Activated naive CD4-positive, alpha-beta T cell treated with anti-CD3 and anti-CD28 coated beads for 36 hours (primary cell): ENCODE results near the gene SOX6. TPM values are rescaled to one million over a fixed set of nuclear protein-coding genes. Genes with fewer than 3 reads are reported as not detected.
"Not testable (repeated sequence)": the region's sequence is repeated elsewhere in the genome, so short reads cannot be mapped to it uniquely, and the experiment has no call there.

Experiments used
- CTCF ChIA-PET: fragments of 350-600 bp; sonication (Branson Sonifier 250); formaldehyde crosslinking; loops from one replicate; lab custom pipeline; 2021; ENCODE audit warnings: antibody characterized with exemption; lab: Charles Lee
- DNase-seq: peaks from one replicate; pipeline ENCODE4 v3.0.0-alpha.2; 2020
- H3K27ac Mint-ChIP-seq: one replicate; pipeline ENCODE4 v1.8.0; 2021; ENCODE audit warnings: mild to moderate bottlenecking, mixed read lengths
- H3K27me3 Mint-ChIP-seq: one replicate; pipeline ENCODE4 v1.8.0; 2021; ENCODE audit warnings: low read depth, mixed read lengths
- H3K36me3 Mint-ChIP-seq: one replicate; pipeline ENCODE4 v1.8.0; 2021; ENCODE audit warnings: low read depth, mixed read lengths
- H3K4me1 Mint-ChIP-seq: one replicate; pipeline ENCODE4 v1.8.0; 2021; ENCODE audit warnings: low read depth, mixed read lengths
- H3K4me3 Mint-ChIP-seq: one replicate; pipeline ENCODE4 v1.8.0; 2021; ENCODE audit warnings: mild to moderate bottlenecking, moderate library complexity, mixed read lengths
- H3K9me3 Mint-ChIP-seq: one replicate; pipeline ENCODE4 v1.8.0; 2021; ENCODE audit warnings: mixed read lengths
- intact Hi-C: fragments of 100-400 bp; cut with micrococcal nuclease; formaldehyde crosslinking; loops from one replicate; pipeline ENCODE4 v1.15.1; 2023
- total RNA-seq, 2 experiments: library from RNA; stranded (reverse); gene quantifications; one replicate each; pipeline ENCODE4 v1.2.3, GENCODE V29; 2021

Gene SOX6
- total RNA-seq, 2 experiments from 2014 or later, result not detected

DNA sequence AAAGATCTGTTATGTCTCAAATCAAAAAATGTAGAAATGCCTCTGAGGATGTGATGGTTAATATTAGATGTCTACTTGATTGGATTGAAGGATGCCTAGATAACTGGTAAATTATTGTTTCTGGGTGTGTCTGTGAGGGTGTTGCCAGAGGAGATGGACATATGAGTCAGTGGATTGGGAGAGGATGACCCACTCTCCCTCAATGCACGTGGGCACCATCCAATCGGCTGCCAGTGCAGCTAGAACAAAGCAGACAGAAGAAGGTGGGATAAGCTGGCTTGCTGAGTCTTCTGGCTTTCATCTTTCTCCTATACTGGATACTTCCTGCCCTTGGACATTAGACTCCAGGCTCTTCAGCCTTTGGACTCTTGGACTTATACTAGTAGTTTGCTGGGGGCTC is 430.3 kb downstream of the SOX6 start:
- DNase-seq, result no peak
- H3K9me3 Mint-ChIP-seq, result peaks cover 1% of the 10 kb centered on the region
- no peaks in the 10 kb centered on the region for H3K4me1 Mint-ChIP-seq
- peaks cover 2% of the 10 kb centered on the region for H3K27me3 Mint-ChIP-seq
- CTCF ChIA-PET, result interaction anchor here (0.6 kb wide), 1 partner anchor 155 kb away, joined by 3 read pairs; no protein-coding TSS in a partner anchor
- intact Hi-C loops, result no loop called here
- H3K36me3 Mint-ChIP-seq, result no peaks in the 10 kb centered on the region
- H3K27ac Mint-ChIP-seq, result no peak overlapping the region
- no peak overlapping the region for H3K4me3 Mint-ChIP-seq

DNA sequence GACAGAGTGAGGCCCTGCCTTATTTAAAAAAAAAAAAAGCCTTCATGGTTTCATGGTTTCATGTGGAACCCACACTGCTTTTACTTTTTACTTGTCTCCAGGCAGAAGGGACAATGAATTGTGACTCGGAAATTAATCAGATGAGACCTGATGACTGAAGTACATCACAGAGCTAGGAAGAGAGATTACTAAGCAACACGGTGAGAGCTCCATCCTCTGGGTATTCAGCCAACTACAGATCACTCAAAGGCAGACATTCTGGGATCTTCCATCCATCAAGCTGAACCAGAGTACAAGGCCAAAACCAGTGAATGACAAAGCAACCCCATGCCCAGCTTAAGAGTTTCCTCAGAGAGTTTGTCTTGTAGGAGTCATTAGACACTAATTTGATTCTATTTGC is 433.2 kb downstream of the SOX6 start:
- intact Hi-C loops, result no loop called here
- CTCF ChIA-PET, result interaction anchor here (0.6 to 1.1 kb wide), 3 partner anchors 9 to 185 kb away, joined by 3 to 7 read pairs (median 3); no protein-coding TSS in a partner anchor
- DNase-seq, result no peak
- Mint-ChIP-seq H3K27ac (no peak overlapping the region), H3K4me1 (no peaks in the 10 kb centered on the region), H3K4me3 (no peak overlapping the region), H3K27me3 (peaks cover 9% of the 10 kb centered on the region), H3K9me3 (peaks cover under 1% of the 10 kb centered on the region), H3K36me3 (no peaks in the 10 kb centered on the region)

DNA sequence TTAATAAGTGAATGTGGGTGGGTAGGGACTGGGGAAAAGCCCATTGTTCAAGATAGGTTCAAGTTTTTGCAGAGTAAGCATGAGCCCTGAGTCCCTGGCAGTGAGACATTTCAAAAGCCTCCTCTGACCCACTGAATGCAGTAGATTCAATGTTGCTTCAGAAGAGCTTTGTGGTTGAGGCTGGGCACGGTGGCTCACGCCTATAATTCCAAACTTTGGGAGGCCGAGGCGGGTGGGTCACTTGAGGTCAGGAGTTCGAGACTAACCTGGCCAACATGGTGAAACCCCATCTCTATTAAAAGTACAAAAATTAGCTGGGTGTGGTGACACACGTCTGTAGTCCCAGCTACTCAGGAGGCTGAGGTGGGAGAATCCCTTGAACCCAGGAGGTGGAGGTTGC is 433.6 kb downstream of the SOX6 start:
- H3K27ac Mint-ChIP-seq, DNase-seq, H3K36me3 Mint-ChIP-seq, H3K9me3 Mint-ChIP-seq, H3K4me3 Mint-ChIP-seq, H3K4me1 Mint-ChIP-seq, H3K27me3 Mint-ChIP-seq, intact Hi-C loops: not testable (repeated sequence)
- CTCF ChIA-PET, result interaction anchor here (0.8 to 1.1 kb wide), 2 partner anchors 9 to 93 kb away, joined by 3 read pairs; no protein-coding TSS in a partner anchor

DNA sequence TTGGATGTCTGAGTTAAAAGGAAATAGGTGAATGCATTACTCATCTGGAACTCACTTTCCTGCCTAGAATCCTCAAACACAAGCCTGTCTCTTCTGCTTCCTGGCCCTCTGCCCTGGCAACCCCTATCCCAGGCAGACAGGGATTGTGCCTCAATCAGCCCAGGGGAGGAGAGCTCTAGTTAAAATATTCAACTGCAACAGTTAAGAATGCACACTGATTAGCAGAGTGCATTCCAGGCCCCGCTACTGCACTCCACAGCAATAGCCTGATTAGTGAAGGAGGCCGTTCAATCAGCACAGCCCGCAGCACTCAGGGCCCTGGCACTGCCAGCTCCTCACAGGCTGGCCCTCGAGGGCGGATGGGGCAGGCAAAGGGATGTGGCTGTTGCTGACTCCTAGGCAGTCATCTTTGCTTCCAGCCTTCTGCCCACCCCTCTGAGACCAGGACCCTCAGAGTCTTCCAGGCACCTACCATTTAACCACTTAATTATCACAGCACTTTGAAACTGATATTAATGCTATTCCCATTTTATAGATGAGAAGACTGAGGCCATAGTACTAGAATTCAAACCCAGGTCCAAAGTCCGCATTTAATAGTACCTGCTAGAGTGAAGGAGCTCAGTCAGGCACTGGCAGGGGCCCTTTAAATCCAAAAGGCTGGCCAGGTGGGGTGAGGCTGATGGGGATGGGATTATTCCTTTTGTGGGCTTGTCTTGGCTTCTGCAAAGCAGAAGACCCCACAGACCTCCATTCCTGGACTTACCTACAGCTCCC is 435.3 kb downstream of the SOX6 start:
- Mint-ChIP-seq H3K9me3 (no peaks in the 10 kb centered on the region), H3K36me3 (no peaks in the 10 kb centered on the region), H3K4me1 (no peaks in the 10 kb centered on the region), H3K27ac (no peak overlapping the region), H3K27me3 (peaks cover 9% of the 10 kb centered on the region), H3K4me3 (no peak overlapping the region)
- CTCF ChIA-PET, result no interaction called here
- DNase-seq, result no peak
- intact Hi-C loops, result no loop called here

DNA sequence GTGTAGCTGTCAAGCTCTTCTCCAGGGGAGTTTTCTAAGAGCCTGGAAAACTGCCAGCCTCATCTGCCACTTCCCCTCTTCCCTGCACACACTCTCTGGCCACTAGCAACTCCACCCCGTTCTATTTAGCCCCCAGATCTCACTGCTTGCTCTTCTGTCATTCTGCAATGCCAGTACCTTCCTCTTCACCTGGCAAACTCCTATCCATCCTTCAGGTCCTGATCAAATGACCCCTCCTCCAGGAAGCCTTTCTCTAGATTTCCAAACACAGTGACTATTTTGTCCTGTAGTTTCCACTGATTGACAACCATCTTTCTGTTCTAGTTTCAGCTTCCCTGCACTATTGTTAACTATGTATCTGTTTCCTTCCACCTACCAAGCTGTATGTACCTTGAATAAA is 437.7 kb downstream of the SOX6 start:
- H3K4me1 Mint-ChIP-seq, result no peaks in the 10 kb centered on the region
- no peak overlapping the region for H3K4me3 Mint-ChIP-seq
- H3K36me3 Mint-ChIP-seq, result no peaks in the 10 kb centered on the region
- H3K27me3 Mint-ChIP-seq, result peaks cover 9% of the 10 kb centered on the region
- intact Hi-C loops, result no loop called here
- no peak for DNase-seq
- H3K27ac Mint-ChIP-seq, result no peak overlapping the region
- CTCF ChIA-PET, result no interaction called here
- H3K9me3 Mint-ChIP-seq, result no peaks in the 10 kb centered on the region

DNA sequence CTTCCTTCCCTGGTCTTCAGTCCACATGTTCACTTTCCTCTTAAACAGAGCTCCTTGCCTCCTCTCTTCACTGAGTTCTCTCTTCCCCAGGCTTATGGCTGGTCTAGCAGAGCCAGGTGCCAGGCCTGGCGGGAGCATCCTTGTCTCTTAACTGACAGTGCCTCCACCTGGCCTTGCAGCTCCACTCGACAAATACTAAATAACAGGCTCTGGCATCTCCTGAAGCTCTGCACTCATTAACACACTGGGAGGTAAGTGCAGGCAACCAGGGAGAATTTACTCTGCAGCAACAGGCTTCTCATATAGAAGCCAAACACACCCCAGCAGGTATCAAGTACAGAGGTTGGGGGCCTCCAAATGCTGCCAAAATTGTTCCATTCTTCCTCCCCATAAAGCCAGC is 438.1 kb downstream of the SOX6 start:
- intact Hi-C loops, result no loop called here
- CTCF ChIA-PET, result interaction anchor here (0.6 kb wide), 1 partner anchor 104 kb away, joined by 8 read pairs; no protein-coding TSS in a partner anchor
- no peak overlapping the region for H3K4me3 Mint-ChIP-seq
- no peaks in the 10 kb centered on the region for H3K36me3 Mint-ChIP-seq
- no peaks in the 10 kb centered on the region for H3K9me3 Mint-ChIP-seq
- DNase-seq, result no peak
- H3K27ac Mint-ChIP-seq, result no peak overlapping the region
- peaks cover 9% of the 10 kb centered on the region for H3K27me3 Mint-ChIP-seq
- no peaks in the 10 kb centered on the region for H3K4me1 Mint-ChIP-seq
